HEK293T (cell line): ENCODE data around the gene AKAP8L.
"Not testable (repeated sequence)": the region's sequence is repeated elsewhere in the genome, so short reads cannot be mapped to it uniquely, and the experiment has no call there.

ENCODE experiments used
- CTCF ChIA-PET: fragments of 350-600 bp; formaldehyde crosslinking; extraction: SDS; loops from one replicate; lab custom pipeline; 2021; ENCODE audit warnings: antibody characterized with exemption, inconsistent platforms; lab: Yijun Ruan, JAX
- POLR2A ChIA-PET: fragments of 350-600 bp; formaldehyde crosslinking; extraction: SDS; loops from one replicate; lab custom pipeline; 2020; ENCODE audit warnings: antibody characterized with exemption, inconsistent platforms; lab: Yijun Ruan, JAX
- DNase-seq: peaks from one replicate; pipeline ENCODE4 v3.0.0; 2012; ENCODE audit warnings: mixed read lengths; ENCODE audit errors: extremely low spot score
- ARNT ChIP-seq: fragments of 450-650 bp; IDR thresholded peaks from 2 replicates; pipeline ENCODE4 v1.6.1; 2017; ENCODE audit warnings: mild to moderate bottlenecking
- BHLHE40 ChIP-seq: fragments of 450-650 bp; IDR thresholded peaks from 2 replicates; pipeline ENCODE4 v1.6.1; 2016; ENCODE audit warnings: mild to moderate bottlenecking, moderate library complexity, borderline replicate concordance
- CTBP1 ChIP-seq: fragments of 450-650 bp; IDR thresholded peaks from 2 replicates; pipeline ENCODE4 v1.6.1; 2016; ENCODE audit warnings: borderline replicate concordance
- ELF4 ChIP-seq: fragments of 450-650 bp; IDR thresholded peaks from 2 replicates; pipeline ENCODE4 v1.6.1; 2017; ENCODE audit warnings: antibody characterized with exemption
- FOXA1 ChIP-seq: fragments of 450-650 bp; IDR thresholded peaks from 2 replicates; pipeline ENCODE4 v1.6.1; 2016; ENCODE audit warnings: mild to moderate bottlenecking
- FOXK2 ChIP-seq: fragments of 450-650 bp; IDR thresholded peaks from 2 replicates; pipeline ENCODE4 v1.6.1; 2016; ENCODE audit warnings: mild to moderate bottlenecking
- FOXM1 ChIP-seq: fragments of 450-650 bp; IDR thresholded peaks from 2 replicates; pipeline ENCODE4 v1.6.1; 2017; ENCODE audit warnings: mild to moderate bottlenecking, borderline replicate concordance
- HDGF ChIP-seq: fragments of 450-650 bp; IDR thresholded peaks from 2 replicates; pipeline ENCODE4 v1.6.1; 2017; ENCODE audit warnings: antibody characterized with exemption, borderline replicate concordance
- L3MBTL2 ChIP-seq: fragments of 450-650 bp; conservative IDR thresholded peaks from 2 replicates; pipeline ENCODE4 v1.6.1; 2016; ENCODE audit warnings: mild to moderate bottlenecking
- LEF1 ChIP-seq: fragments of 450-650 bp; IDR thresholded peaks from 2 replicates; pipeline ENCODE4 v1.6.1; 2017; ENCODE audit warnings: mild to moderate bottlenecking, borderline replicate concordance
- NFRKB ChIP-seq: fragments of 450-650 bp; IDR thresholded peaks from 2 replicates; pipeline ENCODE4 v1.6.1; 2016; ENCODE audit warnings: mild to moderate bottlenecking, moderate library complexity
- SP1 ChIP-seq: fragments of 450-650 bp; IDR thresholded peaks from 2 replicates; pipeline ENCODE4 v1.6.1; 2017
- SUZ12 ChIP-seq: fragments of 450-650 bp; IDR thresholded peaks from 2 replicates; pipeline ENCODE4 v1.6.1; 2016; ENCODE audit warnings: mild to moderate bottlenecking
- TARDBP ChIP-seq: fragments of 450-650 bp; IDR thresholded peaks from 2 replicates; pipeline ENCODE4 v1.6.1; 2016
- ZNF384 ChIP-seq: fragments of 450-650 bp; IDR thresholded peaks from 2 replicates; pipeline ENCODE4 v1.6.1; 2016
- TF ChIP-seq, protein P1 (sequence below): fragments of 450-650 bp; IDR thresholded peaks from 2 replicates; pipeline ENCODE4 v1.6.1; 2016

AKAP8L gene

DNA sequence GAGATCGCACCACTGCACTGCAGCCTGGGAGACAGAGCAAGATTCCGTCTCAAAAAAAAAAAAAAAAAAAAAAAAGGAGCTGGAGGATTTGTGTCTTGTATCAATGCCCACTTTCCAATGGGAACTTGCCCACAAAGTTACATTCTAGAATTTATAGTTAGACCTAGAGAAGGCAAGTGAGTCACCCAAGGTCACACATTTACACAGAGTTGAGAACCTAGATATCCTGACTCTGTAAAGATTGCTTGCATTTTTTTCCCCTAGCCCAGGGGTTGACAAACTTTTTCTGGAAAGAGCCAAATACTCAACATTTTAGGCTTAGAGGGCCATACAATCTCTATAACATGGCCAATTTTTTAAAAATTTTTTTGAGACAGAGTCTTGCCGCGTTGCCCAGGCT lies 78.7 kb downstream of the AKAP8L start:
- DNase-seq = no peak
- ChIA-PET CTCF (no interaction called here), POLR2A (no interaction called here)
- TF ChIP-seq TARDBP (no peak), ARNT (no peak)

GRCh38 chr19:15337202-15337601 lies 81.6 kb downstream of the AKAP8L start:
- POLR2A ChIA-PET = no interaction called here
- CTCF ChIA-PET = no interaction called here
- TF ChIP-seq HDGF (no peak), NFRKB (no peak), SUZ12 (no peak), FOXK2 (no peak), SP1 (no peak)
- TF ChIP-seq, protein P1, sequence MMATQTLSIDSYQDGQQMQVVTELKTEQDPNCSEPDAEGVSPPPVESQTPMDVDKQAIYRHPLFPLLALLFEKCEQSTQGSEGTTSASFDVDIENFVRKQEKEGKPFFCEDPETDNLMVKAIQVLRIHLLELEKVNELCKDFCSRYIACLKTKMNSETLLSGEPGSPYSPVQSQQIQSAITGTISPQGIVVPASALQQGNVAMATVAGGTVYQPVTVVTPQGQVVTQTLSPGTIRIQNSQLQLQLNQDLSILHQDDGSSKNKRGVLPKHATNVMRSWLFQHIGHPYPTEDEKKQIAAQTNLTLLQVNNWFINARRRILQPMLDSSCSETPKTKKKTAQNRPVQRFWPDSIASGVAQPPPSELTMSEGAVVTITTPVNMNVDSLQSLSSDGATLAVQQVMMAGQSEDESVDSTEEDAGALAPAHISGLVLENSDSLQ = no peak
- DNase-seq = no peak

GRCh38 chr19:15335992-15336391 lies 82.8 kb downstream of the AKAP8L start:
- peak; percentile 94 for TF ChIP-seq ZNF384
- CTCF ChIA-PET, DNase-seq, POLR2A ChIA-PET: not testable (repeated sequence)

DNA sequence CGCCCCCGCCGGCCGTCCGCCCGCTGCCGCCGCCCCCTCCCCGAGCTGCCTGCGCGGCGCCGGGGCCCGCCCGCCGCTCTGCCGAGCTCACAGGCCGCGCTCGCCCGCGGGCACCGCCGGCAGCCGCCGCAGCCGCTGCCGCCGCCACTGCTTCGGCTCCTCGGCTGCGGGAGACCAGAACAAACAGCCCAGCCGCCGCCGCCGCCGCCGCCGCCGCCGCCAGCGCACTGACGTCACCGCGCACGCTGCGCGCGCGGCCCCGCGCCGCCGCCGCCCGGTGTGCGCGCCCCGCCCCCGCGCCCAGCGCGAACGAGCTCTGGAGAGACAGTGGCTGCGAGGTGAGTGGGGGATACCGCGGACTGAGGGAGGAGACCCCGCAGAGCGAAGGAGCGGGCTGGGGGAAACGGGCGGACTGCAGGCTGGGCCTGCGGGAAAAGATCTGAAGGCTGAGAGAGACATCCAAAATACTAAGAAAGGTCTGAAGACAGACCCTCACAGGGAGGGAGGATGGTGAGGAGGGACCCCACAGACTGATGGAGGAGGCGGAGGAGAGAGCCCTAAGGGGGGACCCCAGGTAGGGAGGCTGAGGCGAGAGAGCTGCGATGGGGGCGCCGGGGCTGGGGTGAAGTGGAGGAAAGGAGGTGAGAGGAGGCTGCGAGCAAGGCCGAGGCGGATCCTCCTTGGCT lies 86.3 kb downstream of the AKAP8L start, which contains the start of gene BRD4:
BRD4 (minus strand) TSS at position 229 of the 686 bp plus-strand sequence. CDS start 59,440 bp downstream, outside the sequence.
- CTCF ChIA-PET = no interaction called here
- TF ChIP-seq SP1 = no peak
- no peak for TF ChIP-seq SUZ12
- POLR2A ChIA-PET = interaction anchor here (0.5 to 1.9 kb wide), 13 partner anchors 15 to 100 kb away, joined by 3 to 12 read pairs (median 3); partner anchors contain the start of genes AKAP8 and AKAP8L
- DNase-seq = peak; percentile 89

GRCh38 chr19:15331419-15332310 lies 87.1 kb downstream of the AKAP8L start:
- POLR2A ChIA-PET = interaction anchor here (0.7 to 1.9 kb wide), 11 partner anchors 14 to 101 kb away, joined by 3 to 12 read pairs (median 3); partner anchors contain the start of gene AKAP8
- TF ChIP-seq, protein P1 = no peak
- TF ChIP-seq TARDBP = no peak
- no peak for TF ChIP-seq ARNT
- no peak for TF ChIP-seq SUZ12
- no peak for TF ChIP-seq ZNF384
- no peak for TF ChIP-seq NFRKB
- no peak for TF ChIP-seq LEF1
- no peak for TF ChIP-seq HDGF
- TF ChIP-seq BHLHE40 = no peak
- TF ChIP-seq FOXM1 = no peak
- TF ChIP-seq FOXA1 = no peak
- TF ChIP-seq ELF4 = no peak
- TF ChIP-seq FOXK2 = no peak
- peak; percentile 58 for DNase-seq
- CTCF ChIA-PET = no interaction called here

GRCh38 chr19:15330801-15331418 lies 87.9 kb downstream of the AKAP8L start:
- TF ChIP-seq SP1 (no peak), FOXK2 (no peak), ZNF384 (no peak), SUZ12 (no peak), CTBP1 (no peak), ARNT (no peak), ELF4 (no peak), LEF1 (no peak), L3MBTL2 (no peak), TARDBP (no peak), HDGF (no peak), NFRKB (no peak)
- TF ChIP-seq, protein P1 = no peak
- no peak for DNase-seq
- ChIA-PET POLR2A (interaction anchor here (1.7 kb wide), 1 partner anchor 27 kb away, joined by 3 read pairs; no protein-coding TSS in a partner anchor), CTCF (no interaction called here)
